GM12878 (cell line): ENCODE data around the gene ZDHHC7. TPM values are rescaled to one million over a fixed set of nuclear protein-coding genes. Genes with fewer than 3 reads are reported as not detected.

Experiments used
- BRCA1 ChIP-seq: IDR thresholded peaks from 2 replicates; pipeline ENCODE4 v1.6.1; 2011; ENCODE audit warnings: low read depth, low read length, improper control_type of control experiment
- CHD4 ChIP-seq: fragments of 200-600 bp; sonication (generic); IDR thresholded peaks from 2 replicates; pipeline ENCODE4 v1.6.1; 2016; ENCODE audit warnings: mild to moderate bottlenecking
- E2F8 ChIP-seq: fragments of 450-650 bp; IDR thresholded peaks from 2 replicates; pipeline ENCODE4 v1.6.1; 2018; ENCODE audit warnings: mild to moderate bottlenecking, low read depth, moderate library complexity; ENCODE audit not compliant: partially characterized antibody
- ESRRA ChIP-seq: IDR thresholded peaks from 2 replicates; pipeline ENCODE4 v1.6.1; 2012; ENCODE audit warnings: mild to moderate bottlenecking, low read length, improper control_type of control experiment
- LARP7 ChIP-seq: fragments of 450-650 bp; IDR thresholded peaks from 2 replicates; pipeline ENCODE4 v1.6.1; 2017; ENCODE audit warnings: mild to moderate bottlenecking
- NFIC ChIP-seq: IDR thresholded peaks from 2 replicates; pipeline ENCODE4 v1.6.1; 2012; ENCODE audit warnings: low read depth, mild to moderate bottlenecking, inconsistent platforms, low read length, moderate library complexity
- POLR2AphosphoS5 ChIP-seq: IDR thresholded peaks from 2 replicates; pipeline ENCODE4 v1.6.1; 2011; ENCODE audit warnings: mild to moderate bottlenecking, low read length, inconsistent platforms
- RELA ChIP-seq: fragments of 450-650 bp; IDR thresholded peaks from 2 replicates; pipeline ENCODE4 v1.8.0; 2014; ENCODE audit warnings: borderline replicate concordance; ENCODE audit not compliant: partially characterized antibody
- SRF ChIP-seq, 2 experiments: IDR thresholded peaks; 2 replicates each; pipeline ENCODE4 v1.6.1; 2011; ENCODE audit warnings: low read depth in 2 of 2, low read length in 2 of 2, mild to moderate bottlenecking in 1 of 2, moderate library complexity in 1 of 2
- TARDBP ChIP-seq: IDR thresholded peaks from 2 replicates; pipeline ENCODE4 v1.6.1; 2016; ENCODE audit warnings: borderline replicate concordance
- TBL1XR1 ChIP-seq: IDR thresholded peaks from 2 replicates; pipeline ENCODE4 v1.6.1; 2012; ENCODE audit warnings: low read depth, low read length, improper control_type of control experiment
- ZNF207 ChIP-seq: fragments of 450-650 bp; IDR thresholded peaks from 2 replicates; pipeline ENCODE4 v1.6.1; 2014; ENCODE audit warnings: antibody characterized with exemption, mild to moderate bottlenecking, borderline replicate concordance
- ZNF622 ChIP-seq: fragments of 450-650 bp; IDR thresholded peaks from 2 replicates; pipeline ENCODE4 v1.6.1; 2017; ENCODE audit warnings: mild to moderate bottlenecking, inconsistent platforms
- ZNF687 ChIP-seq: fragments of 450-650 bp; IDR thresholded peaks from 2 replicates; pipeline ENCODE4 v1.6.1; 2017; ENCODE audit warnings: mild to moderate bottlenecking, moderate library complexity
- ZSCAN29 ChIP-seq: fragments of 450-650 bp; IDR thresholded peaks from 2 replicates; pipeline ENCODE4 v1.6.1; 2017; ENCODE audit warnings: mild to moderate bottlenecking, moderate library complexity
- polyA plus RNA-seq, 11 experiments: library from polyadenylated mRNA; depleted of rRNA in 4 of 11; unstranded in 6 of 11; stranded (reverse) in 5 of 11; fragments of >200 nt; fragmentation: Nextera tagmentation in 4 of 11; fragmentation: Illumina TruSeq in 1 of 11; extraction: Ambion mirVana in 4 of 11; extraction: Trizol in 1 of 11; gene quantifications; 1 replicate in 1 of 11; 2 replicates in 10 of 11; pipeline versions ENCODE4 v1.2.1 to v1.2.3, GENCODE V29; 2011 to 2016; ENCODE audit warnings: inconsistent platforms in 2 of 11, missing spikeins in 2 of 11, low read depth in 1 of 11
- total RNA-seq, 4 experiments: library from RNA; depleted of rRNA in 3 of 4; stranded (reverse); fragments of >200 nt in 3 of 4; fragmentation: Illumina TruSeq in 1 of 4; extraction: Trizol in 1 of 4; gene quantifications; 2 replicates each; pipeline versions ENCODE4 v1.2.1 to v1.2.3, GENCODE V29; 2013 to 2021
- TF ChIP-seq, protein P1 (sequence below): fragments of 450-650 bp; formaldehyde crosslinking; IDR thresholded peaks from 2 replicates; pipeline ENCODE4 v1.4.0; 2020; ENCODE audit warnings: mild to moderate bottlenecking, moderate library complexity

ZDHHC7 gene
- total and polyA plus RNA-seq, 10 of the 15 experiments (the other 5 are each of a cell fraction or from before 2014, with no cell fraction given), result 0.87 to 26.0 (median 20.0) TPM

DNA sequence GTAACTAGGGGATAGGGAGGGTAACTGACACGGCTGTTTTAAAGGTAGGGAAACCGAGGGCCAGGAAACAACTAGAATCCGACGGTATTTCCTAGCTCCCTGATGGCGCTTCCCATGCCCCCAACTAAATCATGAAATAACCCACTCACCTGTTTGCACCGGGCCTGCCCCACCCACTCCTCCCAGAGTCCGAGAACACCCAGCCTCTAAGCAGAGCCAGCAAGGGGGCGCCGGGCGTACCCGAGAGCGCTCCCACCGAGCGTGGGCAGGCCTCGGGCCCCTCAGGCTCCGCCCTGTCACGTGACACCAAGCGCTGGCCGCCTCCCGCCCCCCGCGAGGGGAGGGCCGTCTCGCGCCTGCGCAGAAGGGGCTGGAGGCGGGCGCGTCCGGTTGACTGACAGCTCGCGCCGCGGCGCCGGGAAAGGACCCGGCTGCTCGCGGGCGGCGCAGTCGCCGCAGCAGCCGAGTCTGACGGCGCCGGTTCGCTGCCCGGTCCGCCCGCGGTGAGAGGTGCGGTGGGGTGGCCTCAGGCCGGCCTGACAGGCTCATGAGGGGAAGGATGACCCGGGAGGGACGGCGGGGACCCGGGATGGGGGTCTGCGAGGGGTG lies 16.1 kb upstream of the ZDHHC7 start, which contains the start of gene KIAA0513 (continued):
- TF ChIP-seq E2F8, result no peak
- no peak for TF ChIP-seq ESRRA
- TF ChIP-seq LARP7, result 0 out of 2 replicates have a peak, but pooled peaks have one; percentile 25
- no peak for TF ChIP-seq TARDBP
- peak; percentile 62; the same call in 1 of the 2 replicates for TF ChIP-seq ZNF687
- no peak for TF ChIP-seq ZNF622
- no peak for TF ChIP-seq ZSCAN29
- TF ChIP-seq TBL1XR1, result 0 out of 2 replicates have a peak, but pooled peaks have one; percentile 32
- TF ChIP-seq, protein P1, sequence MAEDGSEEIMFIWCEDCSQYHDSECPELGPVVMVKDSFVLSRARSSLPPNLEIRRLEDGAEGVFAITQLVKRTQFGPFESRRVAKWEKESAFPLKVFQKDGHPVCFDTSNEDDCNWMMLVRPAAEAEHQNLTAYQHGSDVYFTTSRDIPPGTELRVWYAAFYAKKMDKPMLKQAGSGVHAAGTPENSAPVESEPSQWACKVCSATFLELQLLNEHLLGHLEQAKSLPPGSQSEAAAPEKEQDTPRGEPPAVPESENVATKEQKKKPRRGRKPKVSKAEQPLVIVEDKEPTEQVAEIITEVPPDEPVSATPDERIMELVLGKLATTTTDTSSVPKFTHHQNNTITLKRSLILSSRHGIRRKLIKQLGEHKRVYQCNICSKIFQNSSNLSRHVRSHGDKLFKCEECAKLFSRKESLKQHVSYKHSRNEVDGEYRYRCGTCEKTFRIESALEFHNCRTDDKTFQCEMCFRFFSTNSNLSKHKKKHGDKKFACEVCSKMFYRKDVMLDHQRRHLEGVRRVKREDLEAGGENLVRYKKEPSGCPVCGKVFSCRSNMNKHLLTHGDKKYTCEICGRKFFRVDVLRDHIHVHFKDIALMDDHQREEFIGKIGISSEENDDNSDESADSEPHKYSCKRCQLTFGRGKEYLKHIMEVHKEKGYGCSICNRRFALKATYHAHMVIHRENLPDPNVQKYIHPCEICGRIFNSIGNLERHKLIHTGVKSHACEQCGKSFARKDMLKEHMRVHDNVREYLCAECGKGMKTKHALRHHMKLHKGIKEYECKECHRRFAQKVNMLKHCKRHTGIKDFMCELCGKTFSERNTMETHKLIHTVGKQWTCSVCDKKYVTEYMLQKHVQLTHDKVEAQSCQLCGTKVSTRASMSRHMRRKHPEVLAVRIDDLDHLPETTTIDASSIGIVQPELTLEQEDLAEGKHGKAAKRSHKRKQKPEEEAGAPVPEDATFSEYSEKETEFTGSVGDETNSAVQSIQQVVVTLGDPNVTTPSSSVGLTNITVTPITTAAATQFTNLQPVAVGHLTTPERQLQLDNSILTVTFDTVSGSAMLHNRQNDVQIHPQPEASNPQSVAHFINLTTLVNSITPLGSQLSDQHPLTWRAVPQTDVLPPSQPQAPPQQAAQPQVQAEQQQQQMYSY (CRISPR knock-in tag), result peak; percentile 95
- no peak for TF ChIP-seq NFIC
- peak; percentile 46; the same call in 1 of the 2 replicates for TF ChIP-seq POLR2AphosphoS5
- TF ChIP-seq BRCA1, result no peak
- TF ChIP-seq RELA, result peak; percentile 84
- peak; percentile 89; the same call in 1 of the 2 replicates for TF ChIP-seq ZNF207
- no peak for TF ChIP-seq SRF (IDR thresholded peaks at IDR 0.05; ENCODE audit: low read depth in 2 of 2, low read length in 2 of 2)
- no peak for TF ChIP-seq CHD4
